GM18508 (cell line): ENCODE results near the gene REEP1.

Experiments used
- ATAC-seq: cut with Tn5 transposase; IDR thresholded peaks from one replicate; pipeline ENCODE4 v1.9.1; 2021; ENCODE audit warnings: moderate number of reproducible peaks; ENCODE audit not compliant: insufficient read depth, unreplicated experiment

Gene REEP1

DNA sequence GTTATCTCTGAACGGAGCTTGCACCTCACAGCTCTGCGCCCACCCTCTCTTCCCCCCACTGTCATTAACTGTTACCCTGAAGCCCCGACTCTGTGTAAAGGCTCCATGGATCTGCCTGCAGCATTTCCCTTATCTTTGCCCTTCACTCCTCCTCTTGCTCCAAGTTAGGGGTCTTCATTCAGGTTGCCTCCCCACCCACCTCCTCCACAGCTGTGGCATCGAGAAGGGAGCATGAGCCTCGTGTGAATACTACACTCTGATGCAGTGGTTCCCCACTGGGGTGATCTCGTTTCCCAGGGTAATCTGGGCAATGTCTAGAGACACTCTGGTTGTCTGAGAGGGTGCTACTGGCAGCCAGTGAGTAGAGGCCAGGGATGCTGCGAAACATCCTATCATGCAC, 51.4 kb downstream of the REEP1 start:
- no peak for ATAC-seq

DNA sequence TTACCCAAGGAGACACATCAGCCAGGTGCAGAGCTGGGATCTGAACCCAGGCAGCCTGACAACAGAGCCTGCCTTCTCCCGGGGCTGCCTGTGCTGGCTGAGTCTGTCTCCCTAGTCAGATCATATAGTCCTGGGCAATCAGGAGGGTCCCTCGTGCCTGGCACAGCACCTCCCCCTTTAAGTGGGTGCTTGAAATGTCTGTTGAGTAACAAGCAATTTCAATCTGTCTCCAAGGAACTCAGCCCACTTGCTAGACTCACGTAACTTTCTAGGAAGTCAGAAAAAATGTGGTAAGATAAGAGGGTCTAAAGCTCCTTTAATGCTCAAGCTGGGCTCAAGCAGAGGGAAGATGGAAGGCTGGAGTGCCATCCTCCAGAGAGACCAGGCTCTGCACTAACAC, 51.9 kb downstream of the REEP1 start:
- no peak for ATAC-seq

DNA sequence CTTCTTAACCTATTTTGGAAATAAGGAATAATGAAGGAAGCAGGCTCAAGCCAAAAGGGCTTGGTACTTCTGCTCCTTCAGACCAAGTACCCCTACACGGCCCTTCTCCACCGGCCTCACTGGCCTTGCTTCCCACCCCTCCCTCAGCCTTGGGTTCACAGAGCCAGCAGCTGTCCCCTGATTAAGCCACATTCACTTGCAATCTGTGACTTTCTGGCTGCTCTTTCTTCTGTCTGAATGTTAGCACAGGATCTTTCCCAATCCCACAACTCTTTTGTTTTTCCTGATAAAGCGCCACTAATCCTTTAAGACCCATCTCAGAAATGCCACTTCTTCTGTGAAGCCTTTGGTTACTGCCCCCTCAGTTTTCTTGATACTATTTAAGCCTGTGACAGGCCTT, 52.4 kb downstream of the REEP1 start:
- ATAC-seq, result no peak

DNA sequence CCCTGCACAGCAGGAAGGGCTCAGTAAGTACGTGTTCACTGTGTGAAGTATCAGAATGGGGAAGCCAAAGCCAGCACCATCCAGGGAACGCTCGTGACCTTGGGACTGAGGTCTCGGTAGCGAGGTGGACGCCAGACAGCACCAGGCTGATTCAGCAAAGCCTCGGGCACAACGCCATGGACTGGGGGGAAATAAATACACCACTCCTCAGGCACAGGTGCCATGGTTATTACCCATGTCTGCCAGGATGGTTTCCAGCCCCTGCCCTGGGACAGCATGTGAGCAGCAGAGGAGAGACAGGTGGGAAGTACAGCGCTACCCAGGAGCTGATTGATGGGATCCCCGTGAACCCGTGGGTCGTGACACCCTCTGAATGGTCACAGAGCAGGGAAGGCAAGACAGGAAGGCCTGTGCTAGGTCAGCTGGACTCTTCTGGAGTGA, 53.0 kb downstream of the REEP1 start:
- ATAC-seq, result no peak

DNA sequence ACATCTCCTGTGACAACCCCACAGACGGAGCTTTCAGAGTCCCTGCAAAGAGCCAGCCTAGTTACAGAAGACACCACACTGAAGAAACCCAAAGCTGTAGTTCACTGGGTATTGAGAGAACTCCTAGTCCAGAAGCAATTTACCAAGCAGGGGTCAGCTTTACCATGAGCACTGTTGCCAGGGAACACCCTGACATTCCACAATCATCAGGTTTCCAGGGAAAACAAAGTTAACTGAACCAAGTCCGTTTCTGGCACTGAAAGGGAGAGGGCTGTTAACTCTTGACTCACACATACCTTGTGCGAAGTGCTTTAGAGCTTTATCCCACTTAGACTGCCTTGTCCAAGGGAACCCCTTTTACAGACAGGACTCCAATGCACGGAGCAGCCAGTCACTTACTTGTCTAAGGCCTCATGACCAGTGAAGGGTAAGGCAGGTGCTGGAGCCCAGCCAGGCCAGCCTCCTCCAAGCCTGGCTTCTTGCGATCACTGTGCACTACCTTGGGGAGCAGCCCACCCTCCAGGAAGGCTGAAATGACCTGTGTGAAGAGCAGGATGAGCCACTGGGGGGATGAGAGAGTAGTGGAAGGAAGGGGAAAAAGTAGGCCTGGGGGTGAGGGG, 53.9 kb downstream of the REEP1 start:
- ATAC-seq, result no peak

DNA sequence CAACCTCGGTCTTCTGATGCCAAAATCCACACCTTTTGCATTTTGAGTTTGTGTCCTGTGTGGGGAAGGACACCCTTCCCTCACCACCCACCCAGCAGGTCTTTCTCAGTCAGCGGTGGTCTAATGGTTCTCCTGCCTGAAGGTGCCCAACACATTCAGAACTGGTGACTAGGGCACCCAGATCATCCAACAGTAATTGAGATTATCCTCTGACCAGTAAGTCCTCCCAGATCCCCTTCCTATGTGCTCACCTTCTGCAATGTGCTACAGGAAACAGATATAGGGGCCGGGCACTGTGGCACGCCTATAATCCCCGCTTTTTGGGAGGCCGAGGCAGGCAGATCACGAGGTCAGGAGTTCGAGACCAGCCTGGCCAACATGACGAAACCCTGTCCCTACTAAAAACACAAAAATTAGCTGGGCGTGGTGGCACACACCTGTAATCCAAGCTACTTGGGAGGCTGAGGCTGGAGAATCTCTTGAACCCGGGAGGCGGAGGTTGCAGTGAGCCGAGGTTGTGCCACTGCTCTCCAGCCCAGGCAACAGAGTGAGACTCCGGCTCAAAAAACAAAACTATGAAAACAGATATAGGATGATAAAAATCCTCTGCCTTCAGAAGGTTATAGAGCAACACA, 56.2 kb downstream of the REEP1 start:
- no peak for ATAC-seq

DNA sequence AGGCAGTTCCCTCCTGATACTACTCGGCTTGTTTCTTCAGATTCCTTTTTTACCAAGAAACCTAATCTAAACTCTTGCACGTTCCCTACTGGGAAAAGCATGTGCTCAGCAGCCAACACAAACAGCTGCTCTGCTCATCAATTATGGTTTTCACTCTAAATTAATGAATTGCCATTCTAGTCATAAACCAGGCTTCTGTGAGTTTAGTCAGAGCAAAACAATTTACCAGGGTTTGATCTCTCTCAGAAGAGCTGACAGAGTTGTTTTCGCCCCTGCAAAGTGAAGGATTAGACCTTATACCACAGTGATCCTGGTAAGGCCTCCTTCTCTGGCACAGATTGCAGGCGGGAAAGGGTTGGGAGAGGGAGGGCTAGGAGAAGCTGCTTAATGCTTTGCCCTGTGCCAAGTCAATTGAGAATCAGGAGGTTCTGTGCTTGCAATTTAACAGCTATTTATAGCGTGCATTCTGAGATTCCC, 57.2 kb downstream of the REEP1 start:
- no peak for ATAC-seq

DNA sequence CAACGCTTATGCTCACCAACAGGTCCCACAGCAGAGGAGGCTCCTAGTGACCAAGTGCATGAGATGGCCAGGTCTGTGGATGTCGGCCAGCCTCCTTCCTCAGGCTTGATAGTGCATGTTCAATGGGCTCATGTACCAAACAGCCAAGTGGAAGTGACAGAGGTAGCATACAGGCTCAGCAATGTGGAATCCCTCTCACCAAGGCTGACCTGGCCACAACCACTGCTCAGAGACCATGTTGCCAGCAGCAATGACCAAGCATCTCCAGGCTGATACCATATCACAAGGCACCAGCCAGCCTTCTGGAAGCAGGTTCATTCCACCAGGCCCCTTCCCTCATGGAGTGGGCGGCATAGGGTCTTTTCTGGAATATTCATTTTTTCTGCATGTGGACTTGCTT, 61.5 kb downstream of the REEP1 start:
- ATAC-seq, result no peak

DNA sequence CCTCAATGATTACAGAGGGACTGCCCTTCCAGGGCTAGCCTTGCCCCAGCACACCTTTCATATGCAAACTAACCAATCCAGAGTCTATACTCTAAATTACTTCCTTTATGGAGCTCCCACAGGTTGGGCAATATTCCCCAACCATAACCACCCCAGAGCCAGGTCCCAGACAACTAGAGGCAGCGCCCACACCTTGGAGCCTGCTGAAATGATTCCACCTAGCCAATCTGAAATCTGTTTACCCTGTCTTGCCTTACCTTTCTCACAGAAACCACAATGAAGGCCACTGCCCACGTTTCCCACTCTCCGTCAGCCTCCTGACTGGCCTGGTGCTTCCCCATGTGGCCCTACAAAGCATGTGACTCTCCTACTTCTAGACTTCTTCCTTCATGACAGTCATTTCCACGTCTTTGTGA, 62.0 kb downstream of the REEP1 start:
- no peak for ATAC-seq

DNA sequence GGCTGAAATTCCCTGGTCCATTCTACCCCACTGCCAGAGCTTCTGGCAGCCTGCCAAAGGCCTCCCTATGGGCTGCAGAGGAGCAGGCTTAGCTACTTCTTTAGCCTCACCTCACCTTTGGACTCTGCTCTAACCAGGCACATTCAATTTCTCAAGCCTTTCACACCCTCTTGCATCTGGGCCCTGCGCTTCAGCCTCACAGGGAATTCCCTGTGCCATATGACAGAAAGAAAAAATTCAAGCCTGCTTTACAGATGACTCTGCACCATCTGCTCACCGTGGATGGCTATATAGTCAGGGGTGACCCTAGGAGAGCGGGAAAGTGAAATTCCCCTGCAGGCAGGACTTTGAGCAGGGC, 62.5 kb downstream of the REEP1 start:
- peak; percentile 47 for ATAC-seq

DNA sequence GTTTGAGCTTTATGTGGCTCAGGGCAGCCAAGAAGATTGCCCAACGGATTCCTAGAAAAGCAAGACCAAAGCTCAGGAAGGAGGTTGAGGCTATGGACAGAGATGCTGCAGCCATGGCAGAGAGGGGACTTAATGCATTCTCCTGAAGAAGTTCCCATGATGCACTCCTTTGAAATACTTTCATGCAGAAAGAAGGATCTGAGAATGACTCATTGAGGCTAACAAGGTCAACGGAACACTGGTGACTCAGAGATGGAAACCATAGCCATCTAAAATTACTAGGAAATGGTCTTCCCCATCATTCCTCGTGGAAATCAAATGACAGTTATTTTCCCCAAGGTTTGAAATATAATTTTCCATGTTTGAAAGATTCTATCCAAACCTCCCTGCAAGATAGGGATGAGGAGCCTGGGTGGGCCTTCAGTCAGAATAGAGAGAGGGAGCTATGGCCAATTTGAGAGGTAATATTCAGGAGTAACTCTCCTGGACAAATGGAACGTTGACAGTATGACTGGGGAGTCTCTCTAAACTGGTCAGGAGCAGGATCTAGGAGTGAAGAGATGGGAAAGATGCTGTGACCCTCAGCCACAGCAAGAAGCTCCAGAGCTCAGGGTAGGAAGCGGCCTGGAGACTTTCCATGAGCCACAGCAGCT, 63.0 kb downstream of the REEP1 start:
- no peak for ATAC-seq

DNA sequence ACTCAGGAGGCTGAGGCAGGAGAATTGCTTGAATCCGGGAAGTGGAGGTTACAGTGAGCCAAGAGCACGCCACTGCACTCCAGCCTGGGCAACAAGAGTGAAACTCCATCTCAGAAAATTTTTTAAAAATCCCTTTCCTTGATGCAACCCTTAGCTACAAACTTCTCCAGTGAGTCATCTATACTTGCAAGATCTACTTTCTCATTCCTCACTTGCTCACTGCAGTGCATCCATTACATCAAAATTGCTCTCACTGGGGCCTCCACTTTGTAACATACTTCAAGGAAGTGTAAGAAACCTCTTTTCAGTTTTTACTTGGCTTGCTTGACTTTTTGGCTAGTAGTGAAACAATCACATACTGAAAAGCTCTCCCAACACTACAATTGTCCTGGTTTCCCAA, 65.3 kb downstream of the REEP1 start:
- ATAC-seq, result no peak

DNA sequence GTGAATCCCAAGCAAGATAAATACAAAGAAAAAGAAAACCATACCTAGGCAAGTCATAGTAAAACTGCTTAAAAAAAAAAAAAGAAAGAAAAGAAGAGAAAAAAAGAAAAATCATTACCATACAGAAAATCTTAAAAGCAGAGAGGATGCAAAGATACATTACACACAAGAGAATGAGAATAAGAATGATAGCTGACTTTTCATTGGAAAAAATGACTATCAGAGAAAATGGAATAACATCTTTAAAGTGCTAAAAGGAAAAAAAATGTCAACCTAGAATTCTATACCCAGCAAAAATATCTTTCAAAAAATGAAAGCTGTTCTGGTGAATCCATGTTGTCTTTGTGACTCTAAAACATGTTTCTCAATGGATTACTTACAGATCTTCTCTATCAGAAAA, 66.2 kb downstream of the REEP1 start:
- ATAC-seq, result no peak

DNA sequence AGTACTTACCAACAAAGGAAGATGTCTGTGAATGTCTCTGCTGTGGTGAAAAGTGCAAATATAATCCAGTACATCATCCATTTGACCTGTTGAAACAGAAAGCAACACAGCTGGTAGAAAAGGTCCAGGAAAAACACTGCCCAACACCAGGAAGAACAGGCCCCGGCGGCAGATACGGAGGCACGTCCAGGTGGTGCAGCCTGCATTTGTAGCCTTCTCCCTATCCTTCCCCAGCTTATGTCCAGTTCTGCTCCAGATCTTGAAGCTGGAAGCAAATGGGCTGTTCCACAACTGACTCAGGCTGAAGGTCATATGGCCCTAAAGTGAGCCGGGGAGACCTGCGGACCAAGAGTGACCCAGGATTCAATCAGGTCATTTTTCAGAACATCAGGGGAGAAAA, 73.5 kb downstream of the REEP1 start:
- no peak for ATAC-seq

DNA sequence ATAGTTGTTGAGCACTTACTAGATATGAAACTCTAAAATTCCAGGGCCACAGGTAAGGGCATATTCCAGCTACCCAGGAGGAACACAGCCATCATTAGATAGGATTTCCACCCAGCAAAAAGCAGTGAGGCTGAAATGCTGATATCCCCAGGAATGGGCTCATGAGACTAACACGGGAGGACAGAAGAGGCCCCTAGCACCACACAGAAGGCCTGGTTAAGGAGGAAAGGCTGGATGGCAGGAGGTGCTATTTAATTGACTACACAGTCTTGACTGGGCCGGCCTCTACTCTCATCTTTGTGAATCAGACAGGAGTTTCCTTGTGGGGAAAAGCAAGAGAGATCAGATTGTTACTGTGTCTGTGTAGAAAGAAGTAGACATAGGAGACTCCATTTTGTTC, 76.4 kb downstream of the REEP1 start:
- ATAC-seq, result no peak

DNA sequence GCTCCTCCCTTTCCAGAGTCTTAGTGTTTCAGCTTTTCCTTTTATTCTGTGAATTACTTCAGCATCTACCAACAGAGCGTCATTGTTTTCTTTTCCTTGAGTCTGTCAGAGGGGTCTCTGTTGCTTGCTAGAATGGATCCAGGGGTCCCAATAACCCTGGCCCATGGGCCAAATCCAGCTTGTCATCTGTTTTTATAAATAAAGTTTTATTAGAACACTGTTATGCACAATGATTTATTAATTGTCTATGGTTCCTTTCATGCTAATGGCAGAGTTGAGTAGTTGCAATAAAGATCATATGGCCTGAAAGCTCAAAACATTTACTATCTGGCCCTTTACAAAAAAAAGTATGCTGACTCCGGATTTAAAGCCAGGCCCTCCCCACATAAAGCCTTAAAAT, 79.3 kb downstream of the REEP1 start:
- no peak for ATAC-seq

DNA sequence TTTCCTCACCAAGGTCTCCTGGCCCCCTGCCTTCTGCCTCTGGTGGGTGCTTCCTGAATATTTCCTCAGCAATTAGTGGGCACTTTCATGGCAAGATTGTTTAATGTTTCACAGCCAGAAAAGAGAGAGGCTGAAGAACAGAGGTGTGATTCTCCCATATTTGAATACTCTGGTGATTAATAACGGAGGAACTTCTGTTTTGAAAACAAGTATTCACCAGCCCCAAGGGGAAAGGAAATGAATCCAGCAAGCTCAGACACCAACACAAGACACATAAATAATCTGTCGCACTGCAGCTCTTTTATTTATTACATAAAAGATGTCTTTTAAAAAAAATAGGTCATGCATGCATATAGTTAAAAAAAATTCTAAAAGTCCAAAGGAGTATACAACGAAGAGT, 80.4 kb downstream of the REEP1 start:
- ATAC-seq, result no peak

DNA sequence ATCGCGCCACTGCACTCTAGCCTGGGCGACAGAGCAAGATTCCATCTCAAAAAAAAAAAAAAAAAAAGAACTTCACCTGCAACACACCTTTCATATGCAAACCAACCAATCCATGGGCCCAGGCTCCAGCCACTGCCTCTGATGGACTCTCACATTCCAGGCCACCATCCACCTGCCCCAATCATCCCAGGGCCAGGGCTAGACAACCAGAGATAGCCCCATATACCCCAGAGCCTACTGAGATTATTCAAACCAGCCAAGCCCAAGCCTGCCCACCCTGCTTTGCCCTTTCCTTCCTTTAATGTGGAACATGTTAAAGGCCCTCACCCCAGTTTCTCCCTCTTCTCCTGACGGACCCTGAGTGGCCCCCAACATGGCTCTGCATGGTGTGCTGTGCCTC, 81.1 kb downstream of the REEP1 start:
- ATAC-seq, result no peak

DNA sequence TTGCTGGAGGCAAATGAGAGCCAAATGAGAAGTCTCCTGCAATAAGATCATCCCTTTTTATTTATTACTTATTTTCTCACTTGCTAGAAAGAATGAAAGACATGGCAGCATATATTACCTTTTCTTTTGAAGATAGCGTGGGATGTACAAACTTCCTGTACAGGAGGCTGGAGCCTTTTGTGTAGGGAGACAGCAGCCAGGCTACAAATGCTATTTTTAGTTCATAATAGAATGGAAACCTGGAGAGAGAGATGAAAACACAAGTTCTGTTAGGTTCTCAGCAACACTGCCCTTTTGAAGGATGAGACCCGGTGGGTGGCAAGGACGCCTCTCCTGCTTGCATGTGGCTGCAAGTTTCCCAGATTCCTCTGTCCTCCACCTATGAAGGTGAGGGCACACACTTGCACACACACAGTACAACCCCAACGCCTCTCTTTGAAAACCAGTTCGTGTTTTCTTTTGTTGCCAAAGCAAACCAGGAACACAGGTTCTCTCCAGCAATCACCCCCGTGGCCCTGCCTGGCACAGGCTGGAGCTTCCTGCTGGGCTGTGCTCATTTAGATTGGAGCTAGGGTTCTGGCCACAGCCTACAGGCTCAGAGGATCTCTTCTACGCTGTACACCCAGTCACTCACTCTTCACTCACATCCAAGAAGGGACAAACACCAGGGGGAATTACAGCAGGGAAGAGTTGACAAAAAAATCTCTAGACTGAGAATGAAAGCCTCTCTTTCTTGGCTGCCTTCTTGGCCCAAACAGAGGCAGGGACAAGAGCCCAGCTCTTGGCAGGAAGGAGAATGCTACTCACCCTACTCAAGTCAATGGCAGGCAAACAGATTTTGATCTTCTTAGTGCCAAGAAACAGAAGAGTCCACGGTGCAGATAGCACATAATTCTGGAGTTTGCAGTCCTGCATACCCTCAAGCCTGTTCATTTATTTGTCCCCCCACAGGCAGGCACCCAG, 82.6 kb downstream of the REEP1 start:
- ATAC-seq, result no peak

DNA sequence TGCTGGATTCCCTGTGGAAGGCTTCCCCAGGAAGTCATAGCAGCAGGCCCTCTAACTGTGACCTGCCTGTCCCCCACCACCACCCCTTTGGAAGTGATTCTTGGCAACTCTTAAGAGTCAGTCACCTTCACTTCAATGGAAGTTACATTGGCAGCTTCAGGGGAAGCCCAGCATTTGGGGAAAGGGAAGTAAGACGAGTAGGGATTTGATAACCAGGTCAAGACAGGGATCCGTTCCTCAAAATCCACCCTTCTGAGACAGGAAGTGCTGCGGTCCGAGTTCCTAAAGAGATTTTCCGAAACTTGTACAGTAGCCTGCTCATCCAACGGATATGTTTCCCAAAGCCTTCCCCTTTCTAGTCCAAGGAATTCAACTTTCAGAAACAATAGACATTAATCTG, 84.0 kb downstream of the REEP1 start:
- ATAC-seq, result no peak

DNA sequence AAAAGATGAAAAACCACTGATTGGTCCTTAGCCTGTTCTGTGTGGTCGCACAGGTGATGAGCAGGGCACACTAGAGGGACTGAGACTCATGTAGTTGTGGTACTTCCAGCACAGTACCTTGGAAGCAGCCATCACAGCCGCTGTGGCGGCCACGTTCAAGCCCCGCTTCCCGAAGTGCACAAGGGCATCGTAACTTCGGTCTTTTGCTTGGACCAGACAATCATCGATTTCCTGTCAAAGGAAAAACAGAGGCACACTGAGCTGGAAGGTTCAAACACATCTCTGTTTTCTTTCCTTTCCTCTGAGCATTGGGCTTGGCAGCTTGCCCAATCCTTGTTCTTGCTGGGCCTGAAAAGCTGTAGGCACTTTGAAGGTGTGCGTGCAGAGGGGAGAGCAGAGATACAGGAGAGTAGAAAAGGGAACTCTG, 85.6 kb downstream of the REEP1 start:
- ATAC-seq, result no peak
